ENCODE data around the gene HECW1.
"Not testable (repeated sequence)": the region's sequence is repeated elsewhere in the genome, so short reads cannot be mapped to it uniquely, and the experiment has no call there.

Gene HECW1

DNA sequence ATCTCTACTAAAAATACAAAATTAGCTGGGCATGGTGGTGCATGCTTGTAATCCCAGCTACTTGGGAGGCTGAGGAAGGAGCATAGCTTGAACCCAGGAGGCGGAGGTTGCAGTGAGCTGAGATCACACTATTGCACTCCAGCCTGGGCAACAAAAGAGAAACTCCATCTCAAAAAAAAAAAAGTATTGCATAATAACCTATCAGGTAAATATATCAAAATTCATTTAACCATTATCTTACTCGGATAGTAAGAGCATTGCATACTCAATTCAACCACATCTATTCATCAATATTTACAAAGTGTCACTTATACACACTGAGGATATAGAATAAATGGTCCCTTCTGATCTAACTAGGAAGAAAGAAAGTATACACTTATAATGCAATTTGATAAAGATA lies 461.4 kb downstream of the HECW1 start:
- not testable (repeated sequence) for DNase-seq (ENCODE audit: low read depth, low spot score)

DNA sequence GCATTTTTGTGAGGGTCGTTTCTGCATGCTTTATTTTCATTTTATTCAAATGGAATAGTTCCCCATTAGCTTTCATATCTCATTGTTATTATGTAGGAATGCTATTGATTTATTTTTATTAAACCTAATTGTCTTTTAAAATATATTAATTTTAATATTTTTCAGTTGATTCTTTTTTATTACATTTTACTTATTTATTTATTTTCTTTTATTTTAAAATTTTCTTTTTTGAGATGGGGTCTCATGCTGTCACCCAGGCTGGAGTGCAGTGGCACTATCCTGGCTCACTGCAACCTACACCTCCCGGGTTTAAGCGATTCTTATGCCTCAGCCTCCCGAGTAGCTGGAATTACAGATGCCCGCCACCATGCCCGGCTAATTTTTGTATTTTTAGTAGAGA lies 463.1 kb downstream of the HECW1 start:
- DNase-seq (ENCODE audit: low read depth, low spot score), result no peak

DNA sequence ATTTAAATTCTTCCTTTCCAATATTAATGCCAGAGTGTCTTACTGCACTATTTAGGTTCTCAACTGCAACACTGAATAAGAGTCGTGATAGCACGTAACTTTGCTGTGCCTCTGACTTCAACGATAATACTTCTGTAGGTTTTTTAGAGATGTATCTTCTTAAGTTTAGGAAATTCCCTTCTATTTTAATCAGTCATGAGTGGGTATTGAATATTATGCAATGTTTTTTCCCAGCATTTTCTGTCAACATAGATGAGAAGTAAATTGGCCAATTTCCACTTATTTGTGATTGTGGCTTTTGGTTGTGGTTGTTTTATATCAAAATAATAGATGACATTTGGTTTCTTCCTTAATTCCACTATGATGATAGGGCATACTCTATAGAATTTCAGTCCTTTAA lies 463.8 kb downstream of the HECW1 start:
- no peak for DNase-seq (ENCODE audit: low read depth, low spot score)

DNA sequence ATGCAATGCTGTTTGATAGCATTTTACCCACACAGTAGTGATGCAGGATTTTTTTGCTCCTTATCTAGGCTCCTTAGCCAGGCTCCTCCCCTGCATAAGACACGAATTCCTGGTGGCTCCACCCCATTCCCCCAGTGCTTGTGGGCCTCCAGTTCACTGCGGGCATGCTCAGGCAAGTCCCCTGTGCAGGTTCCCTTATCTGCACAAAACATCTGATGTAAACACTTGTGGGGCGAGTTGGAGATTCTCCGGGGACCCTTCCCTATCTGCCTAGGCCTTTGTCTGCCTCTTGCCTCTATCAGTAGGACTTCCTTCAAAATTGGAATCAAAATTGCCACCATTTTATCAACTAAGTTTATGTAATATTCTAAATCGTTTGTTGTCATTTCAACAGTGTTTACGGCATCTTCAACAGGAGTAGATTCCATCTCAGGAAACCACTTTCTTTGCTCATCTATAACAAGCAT lies 465.1 kb downstream of the HECW1 start:
- no peak for DNase-seq (ENCODE audit: low read depth, low spot score)

DNA sequence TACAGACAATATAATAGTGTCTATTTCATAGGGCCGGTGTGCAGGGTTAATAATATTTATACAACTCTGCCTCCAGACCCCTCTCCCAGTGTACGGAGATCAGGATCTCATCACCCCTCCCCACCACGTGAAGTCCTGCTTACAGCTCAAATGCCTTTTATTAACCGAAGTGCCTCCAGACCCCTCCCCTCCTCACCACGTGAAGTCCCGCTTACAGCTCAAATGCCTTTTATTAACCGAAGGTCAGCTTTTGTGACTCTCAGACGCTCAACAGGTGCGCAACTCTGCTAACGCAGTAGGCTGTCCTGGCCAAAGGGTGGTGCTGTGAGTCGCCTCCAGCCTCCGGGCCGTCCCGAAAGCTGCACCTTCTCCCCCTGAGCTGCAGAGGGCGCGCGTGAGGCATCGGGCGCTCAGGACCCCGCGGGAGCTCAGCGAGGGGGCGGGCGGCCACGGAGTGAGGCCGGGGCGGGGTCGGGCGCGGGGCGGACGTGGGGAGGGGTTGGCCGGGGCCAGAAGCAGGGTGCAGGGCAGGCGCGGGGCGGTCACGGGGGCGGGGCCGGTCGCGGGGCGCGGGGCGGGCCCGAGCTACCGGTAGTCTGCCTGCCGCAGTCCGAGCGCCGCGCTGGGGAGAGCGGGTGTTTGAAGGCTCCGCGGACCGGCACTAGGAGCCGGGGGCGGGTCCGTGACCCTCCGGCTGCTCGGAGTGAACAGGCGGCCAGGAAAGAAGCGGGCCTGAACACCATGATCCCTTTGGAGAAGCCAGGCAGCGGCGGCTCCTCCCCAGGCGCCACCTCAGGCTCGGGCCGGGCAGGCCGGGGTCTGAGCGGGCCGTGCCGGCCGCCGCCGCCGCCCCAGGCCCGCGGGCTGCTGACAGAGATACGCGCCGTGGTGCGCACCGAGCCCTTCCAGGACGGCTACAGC lies 470.3 kb downstream of the HECW1 start, which contains the start of gene STK17A:
Gene STK17A (plus strand): TSS at position 606 of the 921 bp plus-strand sequence. CDS start 136 bp downstream, at position 742.
- peak; percentile 89 for DNase-seq (ENCODE audit: low read depth, low spot score)

DNA sequence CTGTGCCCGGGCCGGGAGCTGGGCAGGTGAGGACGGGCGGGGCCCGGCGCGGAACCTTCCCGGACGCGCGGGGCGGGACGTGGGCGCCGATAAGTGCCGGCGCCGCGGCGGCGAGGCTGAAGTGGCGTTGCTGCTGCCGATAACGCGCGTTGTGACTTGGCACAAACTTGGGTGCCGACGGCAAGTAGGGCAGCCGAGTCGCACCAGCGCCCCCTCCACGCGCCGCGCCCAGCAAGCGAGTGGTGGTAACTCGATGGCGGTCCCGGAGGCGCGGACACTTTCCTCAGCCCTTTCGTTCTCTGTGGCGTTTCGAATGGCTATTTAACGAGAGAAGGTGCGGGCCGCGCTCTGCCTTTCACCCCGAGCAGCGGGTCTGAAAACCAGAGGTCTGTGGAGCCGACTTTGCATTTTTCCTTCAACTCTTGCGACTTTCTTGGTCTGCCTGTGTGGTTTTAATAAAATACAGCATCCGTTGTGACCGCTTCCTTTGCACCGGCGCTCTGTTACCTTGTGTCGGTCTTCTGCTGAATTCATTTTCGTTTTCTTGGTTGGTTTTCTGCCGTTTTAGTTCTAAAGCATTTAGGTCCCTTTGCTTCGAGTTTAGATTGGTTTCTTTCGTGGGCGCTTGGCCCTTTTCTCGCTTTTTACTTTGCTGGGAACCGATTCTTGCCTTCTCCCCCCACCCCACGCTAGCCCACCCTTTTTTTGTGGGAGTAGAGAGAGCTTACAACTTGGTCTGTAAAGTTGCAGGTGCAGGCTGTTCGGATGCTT lies 471.2 kb downstream of the HECW1 start:
- DNase-seq (ENCODE audit: low read depth, low spot score), result no peak

DNA sequence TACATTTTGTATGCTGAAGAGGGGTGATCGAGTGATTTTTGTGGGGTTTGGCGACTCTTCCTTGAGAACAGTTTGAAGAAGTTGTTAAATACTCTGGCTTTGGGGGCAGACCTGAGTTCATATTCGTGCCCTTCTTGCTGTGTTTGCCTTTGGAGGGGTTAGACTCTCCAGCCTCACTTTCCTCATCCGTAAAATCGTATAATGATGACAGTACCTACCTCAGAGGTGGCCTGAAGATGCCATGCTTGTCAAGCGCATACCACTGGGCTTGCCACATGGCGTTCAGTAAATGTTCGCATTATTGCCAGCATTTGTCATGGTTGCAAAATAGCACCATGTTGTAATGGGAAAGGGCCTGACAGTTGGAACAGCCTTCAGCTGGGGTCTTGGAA lies 471.7 kb downstream of the HECW1 start:
- no peak for DNase-seq (ENCODE audit: low read depth, low spot score)

DNA sequence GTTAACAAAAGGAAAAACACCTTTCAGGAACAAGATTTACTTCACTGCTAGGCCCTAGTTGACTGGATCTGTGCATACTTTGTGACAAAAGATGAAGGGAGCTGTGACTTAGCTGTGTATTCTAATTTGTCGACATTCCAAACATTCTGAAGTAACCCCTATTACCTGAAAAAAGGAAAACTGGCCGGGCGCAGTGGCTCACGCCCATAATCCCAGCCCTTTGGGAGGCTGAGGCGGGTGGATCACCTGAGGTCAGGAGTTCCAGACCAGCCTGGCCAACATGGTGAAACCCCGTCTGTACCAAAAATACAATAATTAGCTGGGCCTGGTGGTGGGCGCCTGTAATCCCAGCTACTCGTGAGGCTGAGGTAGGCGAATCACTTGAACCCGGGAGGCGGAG lies 472.3 kb downstream of the HECW1 start:
- DNase-seq (ENCODE audit: low read depth, low spot score), result not testable (repeated sequence)

DNA sequence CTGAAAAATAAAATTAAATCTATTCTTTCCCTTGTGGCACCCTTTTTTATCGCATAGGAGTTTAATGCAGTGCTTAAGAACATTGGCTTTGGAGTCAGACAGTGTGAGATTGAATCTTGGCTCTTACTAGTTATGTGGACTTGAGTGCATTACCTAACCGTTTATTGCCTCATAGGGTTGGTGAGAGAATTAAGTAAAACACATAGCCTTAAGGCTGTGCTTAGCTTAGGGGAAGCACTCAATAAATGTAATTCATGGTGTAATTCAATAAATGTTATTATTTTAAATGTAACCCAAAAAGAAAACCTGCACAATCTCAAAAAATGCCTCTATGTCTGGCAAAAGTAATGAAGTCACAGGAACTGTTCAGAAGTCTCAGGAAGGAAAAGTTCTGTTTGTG lies 473.1 kb downstream of the HECW1 start:
- DNase-seq (ENCODE audit: low read depth, low spot score), result no peak

DNA sequence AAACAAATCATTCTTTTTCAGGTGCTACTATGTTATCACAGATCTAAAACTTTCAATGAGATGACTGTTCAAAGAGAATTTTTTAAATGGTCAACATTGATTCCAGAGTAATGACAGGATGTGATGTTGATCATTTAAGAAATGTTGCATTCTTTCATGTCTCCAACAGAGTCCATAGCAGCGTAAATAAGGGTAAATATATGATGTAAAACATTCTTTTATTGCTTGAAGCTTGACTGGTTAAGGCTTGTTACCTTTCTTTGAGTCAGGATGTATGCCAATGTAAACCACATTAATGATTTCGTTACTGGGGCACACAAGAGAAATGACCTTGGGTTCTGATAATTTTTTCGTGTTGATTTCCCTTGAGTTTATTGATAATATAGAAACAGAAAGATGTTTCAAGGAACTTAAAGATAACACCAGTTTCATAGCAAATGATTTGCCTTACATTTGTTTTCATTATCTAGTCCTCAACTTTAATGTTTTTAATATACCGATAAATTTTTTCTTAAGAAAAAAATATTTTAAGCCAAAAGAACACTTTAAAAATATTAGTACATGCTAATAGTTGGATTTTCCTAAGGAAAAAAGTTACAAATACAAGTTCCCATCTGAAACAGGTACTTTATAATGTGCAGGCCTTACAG lies 473.9 kb downstream of the HECW1 start:
- no peak for DNase-seq (ENCODE audit: low read depth, low spot score)

DNA sequence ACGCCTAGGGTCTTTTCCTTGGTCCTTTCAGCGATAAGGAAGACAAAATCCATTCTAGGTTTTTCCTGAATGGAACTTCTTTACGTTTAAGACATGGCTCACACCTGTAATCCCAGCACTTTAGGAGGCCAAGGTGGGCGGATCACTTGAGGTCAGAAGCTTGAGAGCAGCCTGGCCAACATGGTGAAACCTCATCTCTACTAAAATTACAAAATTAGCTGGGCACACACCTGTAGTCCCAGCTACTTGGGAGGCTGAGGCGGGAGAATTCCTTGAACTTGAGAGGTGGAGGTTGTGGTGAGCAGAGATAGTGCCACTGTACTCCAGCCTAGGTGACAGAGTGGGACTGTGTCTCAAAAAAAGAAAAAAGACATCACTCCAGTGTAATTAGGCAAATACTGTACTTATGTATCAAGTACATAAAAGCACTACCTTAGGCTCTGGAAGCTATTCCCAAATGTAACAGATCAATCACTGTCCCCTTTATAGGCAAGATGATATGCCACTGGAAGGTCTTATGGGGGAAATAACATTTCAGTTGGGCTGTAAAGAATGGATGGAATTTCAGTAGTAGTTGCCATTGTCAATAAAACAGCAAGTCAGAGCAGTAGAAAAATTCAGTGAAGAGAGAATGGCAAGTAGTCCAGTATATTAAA lies 476.2 kb downstream of the HECW1 start:
- DNase-seq (ENCODE audit: low read depth, low spot score), result no peak

DNA sequence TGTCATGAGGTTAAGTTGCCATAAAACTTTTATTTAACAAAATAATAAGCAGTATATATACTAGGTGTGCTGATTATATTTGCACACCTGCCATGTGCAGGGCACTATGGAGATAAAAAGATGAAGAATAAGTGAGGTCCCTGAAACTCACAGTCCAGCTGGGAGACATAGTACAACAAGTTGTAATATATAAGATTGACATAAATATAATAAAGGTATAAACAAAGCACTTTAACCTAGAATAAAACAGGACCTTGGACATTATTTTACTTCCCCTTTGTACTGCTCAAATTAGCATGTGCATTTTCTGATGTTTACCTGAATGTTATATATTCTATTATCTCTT lies 476.7 kb downstream of the HECW1 start:
- DNase-seq (ENCODE audit: low read depth, low spot score), result no peak

DNA sequence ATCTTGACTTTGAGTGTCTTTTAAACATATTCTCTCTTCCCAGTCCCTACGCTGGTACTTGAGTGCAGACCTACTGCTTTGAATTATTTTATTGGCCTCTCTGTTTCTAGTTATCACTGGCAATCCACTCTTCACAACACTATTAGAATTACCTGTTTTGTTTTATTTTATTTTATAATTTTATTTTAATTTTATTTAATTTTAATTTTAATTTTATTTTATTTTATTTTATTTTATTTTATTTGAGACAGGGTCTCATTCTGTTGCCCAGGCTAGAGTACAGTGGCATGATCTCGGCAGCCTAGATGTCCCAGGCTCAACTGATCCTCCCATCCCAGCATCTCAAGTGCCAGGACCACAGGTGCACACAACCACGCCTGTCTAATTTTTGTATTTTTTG lies 477.3 kb downstream of the HECW1 start:
- no peak for DNase-seq (ENCODE audit: low read depth, low spot score)

DNA sequence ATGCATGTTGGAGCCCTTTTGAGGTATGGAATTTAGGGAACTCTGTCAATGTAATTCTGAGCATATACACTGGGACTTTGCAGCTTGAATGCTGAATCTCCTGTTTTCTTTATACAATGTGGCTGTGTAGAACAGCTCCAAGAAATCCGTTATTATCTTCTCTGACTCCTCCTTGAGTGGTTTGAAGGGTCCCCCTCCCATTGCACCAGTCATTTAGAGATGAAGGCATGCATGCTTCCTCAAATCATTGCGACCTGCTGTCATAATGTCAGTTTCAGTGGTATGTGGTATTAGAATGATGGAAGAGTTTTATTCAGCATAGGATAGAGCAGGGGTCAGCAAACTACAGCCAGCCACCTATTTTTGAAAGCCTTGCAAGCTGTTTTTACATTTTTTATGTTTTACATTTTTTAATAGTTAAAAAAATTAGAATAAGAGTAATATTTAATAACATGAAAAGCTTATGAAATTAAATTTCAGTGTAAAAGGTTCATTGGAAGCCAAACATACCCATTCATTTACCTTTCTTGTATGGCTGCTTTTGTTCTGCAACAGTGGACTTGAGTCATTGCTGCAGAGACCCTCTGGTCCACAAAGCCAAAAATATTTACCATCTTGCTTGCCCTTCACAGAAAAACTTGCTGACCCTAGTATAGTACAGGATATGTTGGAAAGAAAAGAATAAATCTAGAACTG lies 478.6 kb downstream of the HECW1 start:
- DNase-seq (ENCODE audit: low read depth, low spot score), result no peak

DNA sequence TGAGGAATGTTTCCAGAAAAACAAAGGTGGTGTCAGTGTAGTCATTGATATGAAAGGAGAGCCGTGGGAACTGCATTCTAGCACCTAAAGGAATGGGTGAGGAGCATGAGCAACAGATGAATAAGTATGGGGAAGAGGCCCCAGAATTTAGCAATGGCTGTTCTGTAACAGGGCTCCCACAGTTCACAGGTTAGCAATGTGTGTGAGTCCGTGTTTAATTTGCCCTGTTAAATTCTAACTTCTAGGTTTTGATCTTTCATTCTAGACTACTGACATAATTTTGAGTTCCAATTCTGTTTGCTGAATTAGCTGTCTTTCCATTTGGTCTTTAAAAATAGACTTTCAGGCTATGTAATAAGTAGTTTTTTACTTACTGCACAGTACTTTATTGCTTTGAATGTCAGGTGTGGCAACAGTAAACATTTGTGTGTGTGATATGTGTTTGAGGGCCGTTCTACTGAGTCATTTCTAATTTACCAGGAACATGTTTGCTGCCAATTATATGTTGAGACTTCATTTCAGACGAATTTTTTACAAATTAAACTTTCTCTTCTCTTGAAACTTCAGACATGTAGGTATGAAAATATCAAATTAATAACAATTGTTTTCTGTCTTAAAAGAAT lies 479.2 kb downstream of the HECW1 start:
- DNase-seq (ENCODE audit: low read depth, low spot score), result no peak

DNA sequence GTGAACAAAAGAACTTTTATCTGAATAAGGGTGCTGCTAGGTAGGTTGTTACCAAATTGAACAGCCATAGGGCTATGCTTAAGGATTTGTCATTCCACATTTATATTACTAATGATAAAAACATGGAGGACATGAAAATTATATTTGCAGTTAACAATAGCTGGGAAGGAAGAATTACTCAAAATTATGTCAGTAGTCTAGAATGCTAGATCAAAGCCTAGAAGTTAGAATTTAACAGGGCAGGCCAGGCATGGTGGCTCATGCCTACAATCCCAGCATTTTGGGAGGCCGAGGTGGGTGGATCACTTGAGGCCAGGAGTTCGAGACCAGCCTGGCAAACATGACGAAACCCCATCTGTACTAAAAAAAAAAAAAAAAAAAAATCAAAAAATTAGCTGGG lies 479.9 kb downstream of the HECW1 start:
- no peak for DNase-seq (ENCODE audit: low read depth, low spot score)

DNA sequence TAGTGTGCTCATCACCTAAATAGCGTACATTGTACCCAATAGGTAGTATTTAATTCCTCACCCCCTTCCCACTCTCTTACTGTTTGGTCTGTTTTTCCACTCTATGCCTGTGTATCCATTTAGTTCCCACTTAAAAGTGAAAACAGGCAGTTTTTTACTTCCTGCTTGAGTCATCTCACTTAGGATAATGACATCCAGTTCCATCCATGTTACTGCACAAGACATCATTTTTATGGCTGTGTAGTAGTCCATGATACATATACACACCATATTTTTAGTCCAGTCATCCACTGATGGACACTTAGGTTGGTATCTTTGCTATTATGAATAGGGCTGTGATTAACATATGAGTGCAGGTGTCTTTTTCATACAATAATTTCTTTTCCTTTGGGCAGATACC lies 480.6 kb downstream of the HECW1 start:
- DNase-seq (ENCODE audit: low read depth, low spot score), result no peak

DNA sequence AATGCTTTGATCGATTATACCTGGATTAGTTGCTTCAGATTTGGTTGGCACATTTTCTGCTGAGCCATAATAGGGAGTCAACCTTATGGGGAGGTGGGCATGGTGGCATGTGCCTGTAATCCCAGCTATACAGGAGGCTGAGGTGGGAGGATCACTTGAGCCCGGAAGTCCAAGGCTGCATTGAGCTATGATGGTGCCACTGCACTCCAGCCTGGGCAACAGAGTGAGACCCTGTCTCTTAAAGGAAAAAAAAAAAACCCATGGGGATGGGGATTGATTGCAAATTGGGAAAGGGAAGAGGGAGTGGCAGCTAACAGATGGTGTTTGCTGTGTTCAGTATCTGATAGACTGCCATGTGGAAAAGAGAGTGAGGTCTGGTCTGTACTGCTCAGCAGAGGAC lies 481.6 kb downstream of the HECW1 start:
- no peak for DNase-seq (ENCODE audit: low read depth, low spot score)

DNA sequence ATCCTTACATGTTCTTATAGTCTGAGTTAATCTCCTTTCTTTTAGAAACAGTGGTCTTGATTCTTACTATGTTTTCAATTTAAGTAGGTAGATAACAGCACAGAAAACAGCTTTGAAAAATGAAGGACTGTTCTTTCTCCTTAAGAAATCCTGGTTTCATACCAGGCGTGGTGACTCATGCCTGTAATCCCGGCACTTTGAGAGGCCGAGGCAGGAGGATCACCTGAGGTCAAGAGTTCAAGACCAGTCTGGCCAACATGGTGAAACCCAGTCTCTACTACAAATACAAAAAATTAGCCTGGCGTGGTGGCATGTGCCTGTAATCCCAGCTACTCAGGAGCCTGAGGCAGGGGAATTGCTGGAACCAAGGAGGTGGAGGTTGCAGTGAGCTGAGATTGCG lies 484.0 kb downstream of the HECW1 start:
- DNase-seq (ENCODE audit: low read depth, low spot score), result not testable (repeated sequence)

DNA sequence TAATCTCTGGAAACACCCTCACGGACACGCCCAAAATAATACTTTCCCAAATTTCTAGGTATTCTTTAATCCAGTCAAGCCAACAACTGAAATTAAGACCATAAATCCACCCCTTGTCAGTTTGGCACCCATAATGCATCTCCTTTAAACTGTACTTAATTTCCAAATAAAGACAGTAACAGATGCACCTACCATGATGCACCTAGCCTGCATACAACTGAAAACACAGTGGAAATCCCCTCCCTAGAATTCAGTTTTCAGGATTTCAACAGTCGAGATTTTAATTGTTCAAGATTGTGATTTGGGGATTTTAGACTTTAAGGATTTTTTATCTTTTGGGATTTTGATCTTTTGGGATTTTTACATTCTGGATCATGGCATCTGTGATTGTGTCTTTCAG lies 487.6 kb downstream of the HECW1 start:
- DNase-seq (ENCODE audit: low read depth, low spot score), result no peak

DNA sequence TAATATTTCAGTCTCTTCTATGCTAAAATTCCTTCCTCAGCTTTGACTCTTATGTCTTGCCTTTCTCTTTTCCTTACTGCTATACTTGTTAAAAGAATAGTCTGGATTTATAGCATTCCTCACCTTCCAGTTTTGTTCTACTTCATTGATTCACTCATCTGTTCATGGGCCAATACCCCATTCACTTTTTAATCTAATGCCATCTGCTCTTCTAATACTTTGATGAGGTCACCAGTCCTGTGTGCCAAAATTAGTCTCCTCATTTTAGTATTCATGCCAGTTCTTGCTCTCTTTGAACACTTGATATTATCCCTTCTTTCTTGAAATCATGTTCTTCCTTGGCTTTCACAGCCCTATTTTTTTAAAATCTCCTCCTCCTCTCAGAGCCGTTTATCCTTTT lies 489.8 kb downstream of the HECW1 start:
- DNase-seq (ENCODE audit: low read depth, low spot score), result no peak
